HCT116 (cell line): ENCODE data around the gene DNM1. TPM values are rescaled to one million over a fixed set of nuclear protein-coding genes. Genes with fewer than 3 reads are reported as not detected.

ENCODE experiments used
- ATAC-seq: fragments of 200-7000 bp; cut with Tn5 transposase; 2 replicates; pipeline ENCODE4 v1.9.1; 2020; ENCODE audit warnings: mild to moderate bottlenecking, moderate library complexity
- BruUV-seq: library from RNA; stranded (reverse); fragments of 400-500 nt; replicated peaks from 2 replicates; lab custom pipeline; 2021; lab: Mats Ljungman, UMichigan
- CTCF ChIA-PET: fragments of 300-600 bp; sonication (Branson Sonifier 250); formaldehyde crosslinking; loops from one replicate; lab custom pipeline; 2021; ENCODE audit warnings: antibody characterized with exemption; lab: Charles Lee
- POLR2A ChIA-PET: fragments of 300-600, 350-600 bp; sonication (Branson Sonifier 250); formaldehyde crosslinking; loops from one replicate; lab custom pipeline; 2021; ENCODE audit warnings: antibody characterized with exemption; lab: Charles Lee
- RAD21 ChIA-PET, 2 experiments: fragments of 300-600 bp; sonication (Branson Sonifier 250); formaldehyde crosslinking; loops; one replicate each; lab custom pipeline; 2023; ENCODE audit warnings: low total read pairs in 2 of 2; ENCODE audit not compliant: uncharacterized antibody in 2 of 2, unreplicated experiment in 2 of 2, low non-redundant PET in 1 of 2; lab: Charles Lee
- DNase-seq: peaks from one replicate; pipeline ENCODE4 v3.0.0-alpha.2; 2010; ENCODE audit warnings: low read depth, low spot score
- H2AFZ ChIP-seq: fragments of 200-600 bp; shearing (Covaris generic), sonication (generic); 2 replicates; pipeline ENCODE4 v1.6.1; 2017; ENCODE audit warnings: low read depth, mixed run types, mixed read lengths, antibody characterized with exemption, low read length; ENCODE audit not compliant: poor library complexity, severe bottlenecking
- H3K27ac ChIP-seq: 2 replicates; pipeline ENCODE4 v1.5.1; 2012; ENCODE audit warnings: low read depth, low read length
- H3K27me3 ChIP-seq: fragments of 200-600 bp; sonication (generic); 2 replicates; pipeline ENCODE4 v1.6.1; 2016; ENCODE audit warnings: mixed run types, low read length, mixed read lengths; ENCODE audit not compliant: insufficient read depth
- H3K36me3 ChIP-seq, 2 experiments: fragments of 200-500 bp in 1 of 2; fragments of 200-600 bp in 1 of 2; sonication (Bioruptor generic) in 1 of 2; sonication (generic) in 1 of 2; 2 replicates each; pipeline versions ENCODE4 v1.5.1 to v1.6.1; 2014 to 2016; ENCODE audit warnings: low read length in 2 of 2, inconsistent platforms in 1 of 2, mixed read lengths in 1 of 2, mixed run types in 1 of 2; ENCODE audit not compliant: insufficient read depth in 2 of 2, control insufficient read depth in 1 of 2
- H3K4me1 ChIP-seq, 2 experiments: fragments of 200-600 bp in 1 of 2; sonication (generic) in 1 of 2; 2 replicates each; pipeline versions ENCODE4 v1.5.1 to v1.6.1; 2012 to 2017; ENCODE audit warnings: low read length in 2 of 2, inconsistent platforms in 1 of 2, mild to moderate bottlenecking in 1 of 2, mixed read lengths in 1 of 2, mixed run types in 1 of 2, moderate library complexity in 1 of 2; ENCODE audit not compliant: insufficient read depth in 2 of 2, control insufficient read depth in 1 of 2
- H3K4me2 ChIP-seq: fragments of 200-600 bp; sonication (generic); 2 replicates; pipeline ENCODE4 v1.6.1; 2017; ENCODE audit warnings: mixed run types, low read length, mixed read lengths
- H3K4me3 ChIP-seq, 2 experiments: fragments of 200-600 bp in 1 of 2; sonication (generic) in 1 of 2; replicated peaks in 1 of 2; 2 replicates each; pipeline ENCODE4 v1.5.1; 2011 to 2016; ENCODE audit warnings: low read length in 2 of 2, control low read depth in 1 of 2, low read depth in 1 of 2, mild to moderate bottlenecking in 1 of 2, mixed read lengths in 1 of 2, mixed run types in 1 of 2
- H3K79me2 ChIP-seq: fragments of 200-600 bp; sonication (generic); 2 replicates; pipeline ENCODE4 v1.6.1; 2017; ENCODE audit warnings: mild to moderate bottlenecking, mixed run types, low read length, moderate library complexity, mixed read lengths; ENCODE audit not compliant: insufficient read depth
- H3K9ac ChIP-seq: fragments of 200-600 bp; sonication (generic); 2 replicates; pipeline ENCODE4 v1.6.1; 2016; ENCODE audit warnings: low read length, mixed read lengths
- H3K9me2 ChIP-seq: fragments of 200-600 bp; sonication (generic), shearing (Covaris generic); 2 replicates; pipeline ENCODE4 v1.6.1; 2017; ENCODE audit warnings: mixed run types, mild to moderate bottlenecking, moderate library complexity; ENCODE audit not compliant: insufficient read depth
- H3K9me3 ChIP-seq, 2 experiments: fragments of 200-500 bp in 1 of 2; fragments of 200-600 bp in 1 of 2; sonication (Bioruptor generic) in 1 of 2; sonication (generic) in 1 of 2; 2 replicates each; pipeline ENCODE4 v1.6.1; 2014 to 2017; ENCODE audit warnings: low read length in 2 of 2, mixed read lengths in 2 of 2, inconsistent platforms in 1 of 2, low read depth in 1 of 2, mild to moderate bottlenecking in 1 of 2, mixed run types in 1 of 2, moderate library complexity in 1 of 2; ENCODE audit not compliant: control insufficient read depth in 1 of 2, insufficient read depth in 1 of 2
- H4K20me1 ChIP-seq: fragments of 200-600 bp; sonication (generic), shearing (Covaris generic); 2 replicates; pipeline ENCODE4 v1.6.1; 2017; ENCODE audit warnings: mixed run types, mild to moderate bottlenecking, moderate library complexity; ENCODE audit not compliant: insufficient read depth
- CBX3 ChIP-seq: IDR thresholded peaks from 2 replicates; pipeline ENCODE4 v1.6.1; 2012; ENCODE audit warnings: low read depth
- ELF1 ChIP-seq: IDR thresholded peaks from 2 replicates; pipeline ENCODE4 v1.6.1; 2012; ENCODE audit warnings: low read depth, borderline replicate concordance
- EZH2 ChIP-seq: fragments of 200-600 bp; sonication (generic); IDR thresholded peaks from 2 replicates; pipeline ENCODE4 v1.6.1; 2017; ENCODE audit warnings: antibody characterized with exemption, mixed run types
- EZH2phosphoT487 ChIP-seq: fragments of 200-600 bp; IDR thresholded peaks from 2 replicates; pipeline ENCODE4 v1.6.1; 2018; ENCODE audit warnings: antibody characterized with exemption, borderline replicate concordance
- MAX ChIP-seq: IDR thresholded peaks from 2 replicates; pipeline ENCODE4 v1.6.1; 2012
- POLR2A ChIP-seq: IDR thresholded peaks from 2 replicates; pipeline ENCODE4 v1.7.0; 2011; ENCODE audit warnings: borderline replicate concordance; ENCODE audit not compliant: insufficient read depth, insufficient read length; ENCODE audit errors: extremely low read depth
- POLR2AphosphoS5 ChIP-seq: IDR thresholded peaks from 2 replicates; pipeline ENCODE4 v1.6.1; 2011; ENCODE audit warnings: mild to moderate bottlenecking, low read depth, low read length, moderate library complexity
- RAD21 ChIP-seq: IDR thresholded peaks from 2 replicates; pipeline ENCODE4 v1.6.1; 2012; ENCODE audit warnings: low read depth, mild to moderate bottlenecking
- REST ChIP-seq: IDR thresholded peaks from 2 replicates; pipeline ENCODE4 v1.6.1; 2012; ENCODE audit warnings: low read depth
- SIN3A ChIP-seq: IDR thresholded peaks from 2 replicates; pipeline ENCODE4 v1.6.1; 2012; ENCODE audit warnings: low read depth
- YY1 ChIP-seq: IDR thresholded peaks from 2 replicates; pipeline ENCODE4 v1.6.1; 2011; ENCODE audit warnings: low read length, low read depth, moderate library complexity, mild to moderate bottlenecking; ENCODE audit not compliant: insufficient replicate concordance; ENCODE audit errors: extremely low read depth
- intact Hi-C: fragments of 100-400 bp; cut with micrococcal nuclease; formaldehyde crosslinking; loops from 2 replicates; pipeline ENCODE4 v1.10.0; 2022
- total RNA-seq: library from RNA; stranded (reverse); gene quantifications from one replicate; pipeline ENCODE4 v1.2.1, GENCODE V29; 2021; ENCODE audit not compliant: unreplicated experiment

DNM1 gene
- total RNA-seq, 1 experiment from 2014 or later, result 12.0 TPM

GRCh38 chr9:128271112-128271511, 67.9 kb downstream of the DNM1 start:
- H3K36me3 ChIP-seq, result peaks cover 14 to 15% of the 10 kb centered on the region in 2 experiments; a peak in 2 of 4 replicates
- peaks cover 18% of the 10 kb centered on the region for H3K79me2 ChIP-seq
- BruUV-seq, result no TSS peak
- no peak overlapping the region for H2AFZ ChIP-seq
- peak overlapping the region; percentile 1 to 51; a peak in 2 of 4 replicates for H3K4me3 ChIP-seq
- peak; percentile 77 for DNase-seq
- CTCF ChIA-PET, result interaction anchor here (0.7 to 1.4 kb wide), 4 partner anchors 16 to 81 kb away, joined by 3 to 6 read pairs (median 4); no protein-coding TSS in a partner anchor
- H3K27ac ChIP-seq, result peak overlapping the region; percentile 68
- ATAC-seq, result peak; percentile 78
- no peaks in the 10 kb centered on the region for H3K9me3 ChIP-seq
- peak overlapping the region; percentile 89 for H3K4me2 ChIP-seq
- peak overlapping the region; percentile 57 for H3K9ac ChIP-seq
- H3K4me1 ChIP-seq, result peaks cover 22 to 35% of the 10 kb centered on the region in 2 experiments
- RAD21 ChIA-PET, result no interaction called here
- intact Hi-C loops, result loop anchor here (2.0 kb wide), 1 partner anchor 16 kb away; no protein-coding TSS in a partner anchor
- peak; percentile 61 for TF ChIP-seq POLR2AphosphoS5
- TF ChIP-seq REST, result no peak
- TF ChIP-seq, all 23 proteins: peak for 1
- POLR2A ChIA-PET, result interaction anchor here (1.2 to 1.5 kb wide), 2 partner anchors 20 to 21 kb away, joined by 3 read pairs; no protein-coding TSS in a partner anchor
- Histone ChIP-seq H3K9me2 (no peaks in the 10 kb centered on the region), H4K20me1 (no peaks in the 10 kb centered on the region), H3K27me3 (no peaks in the 10 kb centered on the region)

- Histone ChIP-seq H3K27ac (peak overlapping the region; percentile 68), H3K27me3 (no peaks in the 10 kb centered on the region), H3K9me3 (no peaks in the 10 kb centered on the region), H3K36me3 (peaks cover 14 to 15% of the 10 kb centered on the region in 2 experiments; a peak in 2 of 4 replicates), H3K4me3 (peak overlapping the region; percentile 1 to 51; a peak in 2 of 4 replicates), H2AFZ (no peak overlapping the region), H4K20me1 (no peaks in the 10 kb centered on the region), H3K9ac (peak overlapping the region; percentile 57), H3K4me2 (peak overlapping the region; percentile 89), H3K79me2 (peaks cover 18% of the 10 kb centered on the region), H3K4me1 (peaks cover 22 to 35% of the 10 kb centered on the region in 2 experiments), H3K9me2 (no peaks in the 10 kb centered on the region)
- ATAC-seq (peak; percentile 18), DNase-seq (no peak)
- intact Hi-C loops, result loop anchor here (2.0 kb wide), 1 partner anchor 17 kb away; no protein-coding TSS in a partner anchor
- CTCF ChIA-PET, result interaction anchor here (0.7 to 1.4 kb wide), 4 partner anchors 17 to 82 kb away, joined by 3 to 6 read pairs (median 4); no protein-coding TSS in a partner anchor
- POLR2A ChIA-PET, result interaction anchor here (1.2 to 1.5 kb wide), 2 partner anchors 20 to 21 kb away, joined by 3 read pairs; no protein-coding TSS in a partner anchor
- no TSS peak for BruUV-seq
- RAD21 ChIA-PET, result no interaction called here
- TF ChIP-seq EZH2, result no peak
- no peak for TF ChIP-seq RAD21
- TF ChIP-seq SIN3A, result no peak
- TF ChIP-seq REST, result no peak
- TF ChIP-seq EZH2phosphoT487, result no peak
- no peak for TF ChIP-seq POLR2A
- TF ChIP-seq ELF1, result no peak
- TF ChIP-seq YY1, result no peak
- TF ChIP-seq CBX3, result no peak
- TF ChIP-seq MAX, result no peak
Observed at GRCh38 chr9:128271512-128271911, 68.3 kb downstream of the DNM1 start.
